Measurements from ENCODE around the gene HOXD13.

The HOXD13 gene

DNA sequence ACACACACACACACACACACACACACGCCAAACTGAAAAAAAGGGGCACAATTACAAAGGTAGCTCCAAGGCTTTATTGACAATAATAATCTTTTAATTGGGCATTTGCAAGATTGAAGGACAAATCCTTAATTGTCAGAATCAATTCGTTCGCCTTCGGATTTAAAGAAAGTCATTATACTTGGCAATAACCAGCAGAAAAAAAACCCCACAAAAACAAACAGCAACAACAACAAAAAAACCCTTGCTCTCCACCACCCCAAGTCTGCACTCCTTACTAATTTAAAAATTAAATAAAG is 35.2 kb downstream of the HOXD13 start:
- Histone ChIP-seq H4K20me1 (ENCODE audit: low read depth, low read length) (no peaks in the 10 kb centered on the region), H3K4me3 (ENCODE audit: insufficient read depth, low read length, poor library complexity, severe bottlenecking) (no peak overlapping the region)

DNA sequence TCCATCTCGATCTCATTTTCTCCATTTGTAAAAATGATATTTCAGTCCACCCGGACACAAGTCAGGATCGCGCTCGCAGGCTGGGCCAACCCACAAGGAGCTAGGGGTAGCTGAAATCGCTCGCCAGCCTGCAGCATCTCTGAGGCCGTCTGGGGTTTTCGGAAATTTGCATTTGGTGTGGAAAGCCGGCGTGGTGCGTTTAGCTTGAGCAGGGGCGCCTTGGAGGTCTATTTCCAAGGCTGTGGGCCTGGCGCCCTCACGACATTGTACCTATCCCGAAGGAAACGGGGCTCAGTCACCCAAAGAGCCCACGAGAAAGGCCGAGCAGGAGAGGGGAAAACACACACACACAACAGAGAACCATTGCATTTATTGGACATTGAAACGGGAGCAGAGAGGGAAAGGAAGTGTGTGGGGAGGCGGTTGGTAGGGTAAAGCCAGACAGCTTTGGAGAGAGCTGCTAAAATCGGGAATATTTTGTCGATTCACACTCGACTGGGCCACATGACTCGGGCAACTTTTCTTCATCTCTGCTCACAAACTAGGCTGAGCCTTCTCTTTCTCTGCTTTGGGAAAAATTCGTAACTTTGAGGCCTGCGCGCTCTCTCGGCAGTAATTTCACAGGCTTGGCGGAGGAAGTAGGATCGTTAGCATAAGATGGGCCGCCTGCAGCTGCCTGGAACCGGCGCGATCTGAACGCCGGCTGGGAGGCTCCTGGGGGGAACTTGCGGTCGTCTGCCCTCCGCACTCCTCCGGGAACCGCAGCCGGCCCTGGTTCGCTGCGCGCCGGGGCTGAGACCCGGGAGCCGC is 35.9 kb downstream of the HOXD13 start:
- H3K9me3 ChIP-seq (ENCODE audit: insufficient read depth, low read length) = no peaks in the 10 kb centered on the region
- H3F3A ChIP-seq (ENCODE audit: insufficient read depth) = no peaks in the 10 kb centered on the region
- no peaks in the 10 kb centered on the region for H3K36me3 ChIP-seq (ENCODE audit: low read length)
- H3K27me3 ChIP-seq (ENCODE audit: low read length) = no peaks in the 10 kb centered on the region
- no peak overlapping the region for H3K4me3 ChIP-seq (ENCODE audit: insufficient read depth, low read length, poor library complexity, severe bottlenecking)
- no peak overlapping the region for H3K9ac ChIP-seq (ENCODE audit: low read length)
- H4K20me1 ChIP-seq (ENCODE audit: low read depth, low read length) = no peaks in the 10 kb centered on the region
- no peaks in the 10 kb centered on the region for H3K9me2 ChIP-seq (replicated peaks; ENCODE audit: insufficient read depth, low read length)
- no peaks in the 10 kb centered on the region for H3K79me2 ChIP-seq (ENCODE audit: insufficient read depth, low read length)
- no peak overlapping the region for H2AFZ ChIP-seq (ENCODE audit: low read depth, low read length, severe bottlenecking)
- no peak for TF ChIP-seq CTCF (IDR thresholded peaks at IDR 0.05; ENCODE audit: insufficient read depth, low read length, poor library complexity, severe bottlenecking)
- TF ChIP-seq EZH2phosphoT487 (conservative IDR thresholded peaks at IDR 0.05; ENCODE audit: low read length) = no peak
- no peak overlapping the region for H3K27ac ChIP-seq (ENCODE audit: low read depth, low read length)
- no peak overlapping the region for H3K4me2 ChIP-seq (ENCODE audit: low read depth, low read length, poor library complexity, severe bottlenecking)

More for the DNA sequence above, 35.2 kb downstream of the HOXD13 start:
- H2AFZ ChIP-seq (ENCODE audit: low read depth, low read length, severe bottlenecking) = no peak overlapping the region
- no peak overlapping the region for H3K27ac ChIP-seq (ENCODE audit: low read depth, low read length)
- no peaks in the 10 kb centered on the region for H3K27me3 ChIP-seq (ENCODE audit: low read length)
- H3K9me3 ChIP-seq (ENCODE audit: insufficient read depth, low read length) = no peaks in the 10 kb centered on the region
- H3K4me2 ChIP-seq (ENCODE audit: low read depth, low read length, poor library complexity, severe bottlenecking) = no peak overlapping the region
- no peaks in the 10 kb centered on the region for H3K9me2 ChIP-seq (replicated peaks; ENCODE audit: insufficient read depth, low read length)
- no peaks in the 10 kb centered on the region for H3K79me2 ChIP-seq (ENCODE audit: insufficient read depth, low read length)
- H3K36me3 ChIP-seq (ENCODE audit: low read length) = no peaks in the 10 kb centered on the region
- no peak for TF ChIP-seq CTCF (IDR thresholded peaks at IDR 0.05; ENCODE audit: insufficient read depth, low read length, poor library complexity, severe bottlenecking)
- TF ChIP-seq EZH2phosphoT487 (conservative IDR thresholded peaks at IDR 0.05; ENCODE audit: low read length) = no peak
- no peaks in the 10 kb centered on the region for H3F3A ChIP-seq (ENCODE audit: insufficient read depth)
- no peak overlapping the region for H3K9ac ChIP-seq (ENCODE audit: low read length)

GRCh38 chr2:176128982-176129796 is 36.7 kb downstream of the HOXD13 start, which contains the start of gene HOXD8:
HOXD8 (plus strand) TSS chr2:176129705; CDS start chr2:176130367, 662 bp downstream.
- Histone ChIP-seq H3F3A (ENCODE audit: insufficient read depth) (no peaks in the 10 kb centered on the region), H3K27ac (ENCODE audit: low read depth, low read length) (no peak within 1 kb of the TSS), H3K36me3 (ENCODE audit: low read length) (no peaks in the 10 kb centered on the region), H3K79me2 (ENCODE audit: insufficient read depth, low read length) (no peaks in the 10 kb centered on the region), H3K9me3 (ENCODE audit: insufficient read depth, low read length) (no peaks in the 10 kb centered on the region), H4K20me1 (ENCODE audit: low read depth, low read length) (no peaks in the 10 kb centered on the region), H3K4me2 (ENCODE audit: low read depth, low read length, poor library complexity, severe bottlenecking) (no peak within 1 kb of the TSS), H3K27me3 (ENCODE audit: low read length) (no peaks in the 10 kb centered on the region), H3K4me3 (ENCODE audit: insufficient read depth, low read length, poor library complexity, severe bottlenecking) (no peak within 1 kb of the TSS), H2AFZ (ENCODE audit: low read depth, low read length, severe bottlenecking) (no peak within 1 kb of the TSS), H3K9me2 (replicated peaks; ENCODE audit: insufficient read depth, low read length) (no peaks in the 10 kb centered on the region), H3K9ac (ENCODE audit: low read length) (no peak within 1 kb of the TSS)
- TF ChIP-seq CTCF (IDR thresholded peaks at IDR 0.05; ENCODE audit: insufficient read depth, low read length, poor library complexity, severe bottlenecking) (no peak), EZH2phosphoT487 (conservative IDR thresholded peaks at IDR 0.05; ENCODE audit: low read length) (no peak)
